A549 (cell line): ENCODE results near the gene ACKR2. TPM values are rescaled to one million over a fixed set of nuclear protein-coding genes. Genes with fewer than 3 reads are reported as not detected.
A peak's percentile ranks its signal among the peaks of the same experiment; 100 is the strongest.

ENCODE experiments used
- ATAC-seq, 2 experiments: fragments of 200-7000 bp in 1 of 2; fragments of >200 bp in 1 of 2; cut with Nextera tagmentation in 1 of 2; cut with Tn5 transposase in 1 of 2; 3 replicates each; pipeline versions ENCODE4 v1.8.0 to v1.9.1; 2018 to 2020; ENCODE audit warnings: mild to moderate bottlenecking in 1 of 2, moderate library complexity in 1 of 2
- CTCF ChIA-PET: fragments of 300-600 bp; sonication (Branson Sonifier 250); formaldehyde crosslinking; extraction: SDS; loops from one replicate; lab custom pipeline; 2021; ENCODE audit warnings: antibody characterized with exemption, inconsistent platforms; lab: Yijun Ruan, JAX
- POLR2A ChIA-PET: fragments of 350-600 bp; formaldehyde crosslinking; extraction: SDS; loops from one replicate; lab custom pipeline; 2021; ENCODE audit warnings: antibody characterized with exemption, inconsistent platforms; lab: Yijun Ruan, JAX
- DNase-seq, 2 experiments: peaks; one replicate each; pipeline versions ENCODE4 v3.0.0 to v3.0.0-alpha.2; 2011 to 2016; ENCODE audit warnings: low read depth in 1 of 2, low spot score in 1 of 2
- FAIRE-seq: peaks from 2 replicates; lab custom pipeline; 2011; peaks lifted over from hg19 to GRCh38; lab: Jason Lieb, UNC
- H3K27ac ChIP-seq, 2 experiments: fragments of >200 bp; sonication (Bioruptor Twin); formaldehyde crosslinking; 3 replicates each; pipeline ENCODE4 v1.5.1; 2016 to 2017
- H3K4me1 ChIP-seq: fragments of >200 bp; sonication (Bioruptor Twin); formaldehyde crosslinking; 3 replicates; pipeline ENCODE4 v1.6.1; 2016
- H3K4me2 ChIP-seq: fragments of >200 bp; sonication (Bioruptor Twin); formaldehyde crosslinking; 3 replicates; pipeline ENCODE4 v1.6.1; 2016
- H3K4me3 ChIP-seq: fragments of >200 bp; sonication (Bioruptor Twin); formaldehyde crosslinking; 3 replicates; pipeline ENCODE4 v1.5.1; 2016
- H3K9me3 ChIP-seq: fragments of >200 bp; sonication (Bioruptor Twin); formaldehyde crosslinking; 3 replicates; pipeline ENCODE4 v1.6.1; 2016
- CBX8 ChIP-seq: fragments of 200-600 bp; sonication (generic); IDR thresholded peaks from 2 replicates; pipeline ENCODE4 v1.6.1; 2016
- E2F6 ChIP-seq: IDR thresholded peaks from 2 replicates; pipeline ENCODE4 v1.6.1; 2012; ENCODE audit warnings: low read depth, borderline replicate concordance
- FOSL2 ChIP-seq, 2 experiments: fragments of 450-650 bp in 1 of 2; fragments of >200 bp in 1 of 2; sonication (Bioruptor Twin) in 1 of 2; formaldehyde crosslinking; IDR thresholded peaks; 2 replicates each; pipeline versions ENCODE4 v1.5.0 to v1.6.1; 2016 to 2020; ENCODE audit warnings: mild to moderate bottlenecking in 1 of 2, moderate library complexity in 1 of 2
- GATA3 ChIP-seq: IDR thresholded peaks from 2 replicates; pipeline ENCODE4 v1.6.1; 2012; ENCODE audit warnings: borderline replicate concordance
- HDAC2 ChIP-seq: fragments of 200-600 bp; sonication (generic); IDR thresholded peaks from 2 replicates; pipeline ENCODE4 v1.6.1; 2016
- HES2 ChIP-seq: fragments of >200 bp; sonication (Bioruptor Twin); formaldehyde crosslinking; IDR thresholded peaks from 2 replicates; pipeline ENCODE4 v1.6.1; 2016
- HOXB5 ChIP-seq: fragments of 250-450 bp; sonication (Bioruptor Pico); IDR thresholded peaks from 2 replicates; pipeline ENCODE4 v1.5.0; 2020; ENCODE audit warnings: mild to moderate bottlenecking, moderate library complexity
- MAFK ChIP-seq: fragments of 450-650 bp; IDR thresholded peaks from 2 replicates; pipeline ENCODE4 v1.6.1; 2014; ENCODE audit not compliant: partially characterized antibody
- PHF8 ChIP-seq: fragments of 200-600 bp; sonication (generic); IDR thresholded peaks from 2 replicates; pipeline ENCODE4 v1.6.1; 2016; ENCODE audit warnings: low read depth, mild to moderate bottlenecking, antibody characterized with exemption, moderate library complexity, borderline replicate concordance
- POLR2A ChIP-seq: IDR thresholded peaks from 2 replicates; pipeline ENCODE4 v1.6.1; 2012; ENCODE audit warnings: mild to moderate bottlenecking, low read length
- POLR2AphosphoS2 ChIP-seq: conservative IDR thresholded peaks from 2 replicates; pipeline ENCODE4 v1.6.1; 2012; ENCODE audit warnings: low read length, improper control_type of control experiment, inconsistent platforms
- REST ChIP-seq: fragments of 200-600 bp; sonication (generic); IDR thresholded peaks from 2 replicates; pipeline ENCODE4 v1.6.1; 2016; ENCODE audit warnings: antibody characterized with exemption, mild to moderate bottlenecking, moderate library complexity
- RFX5 ChIP-seq: fragments of 450-650 bp; IDR thresholded peaks from 2 replicates; pipeline ENCODE4 v1.7.1; 2014; ENCODE audit warnings: antibody characterized with exemption, mild to moderate bottlenecking, moderate library complexity
- SMC3 ChIP-seq: fragments of >200 bp; sonication (Bioruptor Twin); formaldehyde crosslinking; IDR thresholded peaks from 3 replicates; pipeline ENCODE4 v1.6.1; 2018; ENCODE audit warnings: inconsistent platforms
- SREBF2 ChIP-seq: fragments of 450-650 bp; IDR thresholded peaks from 2 replicates; pipeline ENCODE4 v1.6.1; 2014; ENCODE audit warnings: mild to moderate bottlenecking, moderate library complexity
- TFCP2L1 ChIP-seq: fragments of 250-450 bp; sonication (Bioruptor Pico); IDR thresholded peaks from 2 replicates; pipeline ENCODE4 v1.5.0; 2021; ENCODE audit warnings: mild to moderate bottlenecking
- TP53 ChIP-seq: fragments of 250-450 bp; sonication (Bioruptor Pico); IDR thresholded peaks from 2 replicates; pipeline ENCODE4 v1.5.0; 2021; ENCODE audit warnings: mild to moderate bottlenecking, moderate library complexity
- ZC3H11A ChIP-seq: fragments of 450-650 bp; IDR thresholded peaks from 2 replicates; pipeline ENCODE4 v1.6.1; 2014; ENCODE audit warnings: antibody characterized with exemption, mild to moderate bottlenecking
- ZFP36 ChIP-seq: fragments of 450-650 bp; IDR thresholded peaks from 2 replicates; pipeline ENCODE4 v1.6.1; 2014; ENCODE audit warnings: borderline replicate concordance; ENCODE audit not compliant: partially characterized antibody
- ZNF302 ChIP-seq: fragments of 250-450 bp; sonication (Bioruptor Pico); IDR thresholded peaks from 2 replicates; pipeline ENCODE4 v1.9.0; 2021; ENCODE audit warnings: inconsistent platforms, mild to moderate bottlenecking, moderate library complexity
- WGBS: methylation state at CpG from one replicate; pipeline ENCODE4 v1.1.6; 2017; ENCODE audit errors: missing lambda C conversion rate; 5-methylcytosine and 5-hydroxymethylcytosine counted together
- polyA plus RNA-seq, 4 experiments: library from polyadenylated mRNA; depleted of rRNA in 3 of 4; stranded (reverse); fragments of >200 nt; fragmentation: RNase III in 1 of 4; extraction: RNeasy Plus Mini Kit Qiagen cat#74134 plus additional on column Dnase treatment in 1 of 4; gene quantifications; 2 replicates in 3 of 4; 3 replicates in 1 of 4; pipeline ENCODE4 v1.2.3, GENCODE V29; 2011 to 2017
- TF ChIP-seq, protein P1 (sequence below): fragments of >200 bp; sonication (Bioruptor Twin); formaldehyde crosslinking; IDR thresholded peaks from 3 replicates; pipeline ENCODE4 v1.6.1; 2016

The ACKR2 gene
- polyA plus RNA-seq, 2 of the 4 experiments (the other 2 are of a cell fraction) = 0.06 TPM; not detected in 1

- Histone ChIP-seq H3K9me3 (peaks cover 7% of the 10 kb centered on the region; the same call in 1 of the 3 replicates), H3K4me3 (no peak overlapping the region), H3K4me2 (no peak overlapping the region), H3K4me1 (no peaks in the 10 kb centered on the region), H3K27ac (no peak overlapping the region)
- ChIA-PET POLR2A (no interaction called here), CTCF (no interaction called here)
- WGBS = 33% methylated on average over 6 of the region's 7 CpGs
- FAIRE-seq (no peak), ATAC-seq (no peak), DNase-seq (no peak)
- no peak for TF ChIP-seq E2F6
- TF ChIP-seq REST = no peak
- TF ChIP-seq TP53 = no peak
- no peak for TF ChIP-seq HOXB5 (CRISPR knock-in tag)
- no peak for TF ChIP-seq HDAC2
- TF ChIP-seq PHF8 = no peak
- no peak for TF ChIP-seq SREBF2
- no peak for TF ChIP-seq POLR2AphosphoS2
- TF ChIP-seq HES2 = no peak
- no peak for TF ChIP-seq RFX5
- TF ChIP-seq ZNF302 (CRISPR knock-in tag) = no peak
These were observed 99.4 kb downstream of the ACKR2 start for GRCh38 chr3:42908675-42909074.

GRCh38 chr3:42911551-42911950 lies 102.3 kb downstream of the ACKR2 start:
- Histone ChIP-seq H3K27ac (no peak overlapping the region), H3K9me3 (peaks cover 30% of the 10 kb centered on the region; the same call in 2 of the 3 replicates), H3K4me1 (no peaks in the 10 kb centered on the region), H3K4me3 (no peak overlapping the region), H3K4me2 (no peak overlapping the region)
- DNase-seq = no peak
- CTCF ChIA-PET = interaction anchor here (1.0 kb wide), 1 partner anchor 22 kb away, joined by 3 read pairs; no protein-coding TSS in a partner anchor
- FAIRE-seq = no peak
- 30% methylated on average over 2 of the region's 2 CpGs for WGBS
- TF ChIP-seq SMC3 (no peak), CBX8 (no peak), POLR2A (no peak), GATA3 (no peak), ZC3H11A (no peak), ZFP36 (no peak), MAFK (no peak), PHF8 (no peak)
- ATAC-seq = no peak
- POLR2A ChIA-PET = no interaction called here

GRCh38 chr3:42914771-42915515 lies 105.7 kb downstream of the ACKR2 start:
- FAIRE-seq = no peak
- WGBS = 31% methylated on average over 8 of the region's 8 CpGs

More at GRCh38 chr3:42914771-42915515, 105.7 kb downstream of the ACKR2 start:
- no peak overlapping the region for H3K27ac ChIP-seq
- no peak overlapping the region for H3K4me3 ChIP-seq
- ATAC-seq (no peak), DNase-seq (peak in 1 of 2 experiments; percentile 5)
- peaks cover 35% of the 10 kb centered on the region; the same call in 2 of the 3 replicates for H3K9me3 ChIP-seq
- ChIA-PET CTCF (no interaction called here), POLR2A (no interaction called here)
- H3K4me1 ChIP-seq = no peaks in the 10 kb centered on the region
- TF ChIP-seq TFCP2L1 (no peak), POLR2A (no peak), FOSL2 (IDR thresholded peaks at IDR 0.05) (no peak), FOSL2 (CRISPR knock-in tag; IDR thresholded peaks at IDR 0.05) (no peak), ZC3H11A (no peak)
- TF ChIP-seq, protein P1, sequence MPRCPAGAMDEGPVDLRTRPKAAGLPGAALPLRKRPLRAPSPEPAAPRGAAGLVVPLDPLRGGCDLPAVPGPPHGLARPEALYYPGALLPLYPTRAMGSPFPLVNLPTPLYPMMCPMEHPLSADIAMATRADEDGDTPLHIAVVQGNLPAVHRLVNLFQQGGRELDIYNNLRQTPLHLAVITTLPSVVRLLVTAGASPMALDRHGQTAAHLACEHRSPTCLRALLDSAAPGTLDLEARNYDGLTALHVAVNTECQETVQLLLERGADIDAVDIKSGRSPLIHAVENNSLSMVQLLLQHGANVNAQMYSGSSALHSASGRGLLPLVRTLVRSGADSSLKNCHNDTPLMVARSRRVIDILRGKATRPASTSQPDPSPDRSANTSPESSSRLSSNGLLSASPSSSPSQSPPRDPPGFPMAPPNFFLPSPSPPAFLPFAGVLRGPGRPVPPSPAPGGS = no peak
- no peak overlapping the region for H3K4me2 ChIP-seq
